Measurements from ENCODE around the gene FOXI2.

The FOXI2 gene

GRCh38 chr10:127776816-127777215 lies 39.8 kb downstream of the FOXI2 start:
- Mint-ChIP-seq H3K4me3 (no peak overlapping the region), H3K4me1 (ENCODE audit: low read depth) (no peaks in the 10 kb centered on the region), H3K27me3 (no peaks in the 10 kb centered on the region), H3K27ac (no peak overlapping the region), H3K9me3 (no peaks in the 10 kb centered on the region), H3K36me3 (ENCODE audit: low read depth) (no peaks in the 10 kb centered on the region)

DNA sequence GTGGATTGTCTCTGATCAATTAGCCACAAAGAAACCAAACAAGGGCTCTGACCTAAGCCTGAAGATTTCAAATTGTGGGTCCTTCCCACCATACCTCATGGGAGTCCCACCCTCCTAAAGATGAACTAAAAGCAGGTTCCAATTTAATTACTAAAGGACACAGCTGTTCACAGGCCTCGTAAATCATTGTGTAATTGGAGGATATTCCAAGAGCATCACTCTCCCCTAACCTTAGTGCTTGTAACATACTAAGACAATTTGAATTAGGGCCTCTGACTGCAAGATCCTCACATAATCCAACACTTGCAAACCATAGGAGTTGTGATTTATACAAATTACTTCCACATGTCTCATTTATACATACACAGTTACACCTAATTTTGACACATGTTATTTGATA lies 44.4 kb downstream of the FOXI2 start:
- H3K36me3 Mint-ChIP-seq (ENCODE audit: low read depth), result no peaks in the 10 kb centered on the region
- H3K27me3 Mint-ChIP-seq, result peaks cover 11% of the 10 kb centered on the region
- no peak overlapping the region for H3K27ac Mint-ChIP-seq
- no peaks in the 10 kb centered on the region for H3K4me1 Mint-ChIP-seq (ENCODE audit: low read depth)
- no peaks in the 10 kb centered on the region for H3K9me3 Mint-ChIP-seq
- H3K4me3 Mint-ChIP-seq, result no peak overlapping the region

DNA sequence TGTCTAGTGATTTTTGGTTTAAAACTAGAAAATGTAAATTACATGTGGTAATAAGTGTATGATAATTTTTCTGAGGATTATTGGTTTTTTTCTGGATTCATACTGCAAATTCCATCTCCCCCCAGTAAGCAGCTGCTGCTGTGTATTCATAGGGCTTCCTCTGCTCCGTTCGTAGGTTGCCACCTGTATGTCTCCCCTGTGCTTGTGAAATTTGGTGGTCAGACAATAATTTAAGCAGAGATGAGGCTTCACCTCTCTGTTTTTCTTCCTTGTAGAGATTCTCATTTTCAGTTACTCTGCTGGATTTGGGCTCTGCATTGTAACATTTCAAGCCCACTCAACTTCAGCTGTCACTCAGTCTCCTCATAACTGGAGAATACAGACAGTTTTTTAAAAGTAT lies 50.9 kb downstream of the FOXI2 start:
- Mint-ChIP-seq H3K36me3 (ENCODE audit: low read depth) (no peaks in the 10 kb centered on the region), H3K27ac (no peak overlapping the region), H3K4me3 (no peak overlapping the region), H3K4me1 (ENCODE audit: low read depth) (no peaks in the 10 kb centered on the region), H3K27me3 (peaks cover 30% of the 10 kb centered on the region), H3K9me3 (no peaks in the 10 kb centered on the region)

DNA sequence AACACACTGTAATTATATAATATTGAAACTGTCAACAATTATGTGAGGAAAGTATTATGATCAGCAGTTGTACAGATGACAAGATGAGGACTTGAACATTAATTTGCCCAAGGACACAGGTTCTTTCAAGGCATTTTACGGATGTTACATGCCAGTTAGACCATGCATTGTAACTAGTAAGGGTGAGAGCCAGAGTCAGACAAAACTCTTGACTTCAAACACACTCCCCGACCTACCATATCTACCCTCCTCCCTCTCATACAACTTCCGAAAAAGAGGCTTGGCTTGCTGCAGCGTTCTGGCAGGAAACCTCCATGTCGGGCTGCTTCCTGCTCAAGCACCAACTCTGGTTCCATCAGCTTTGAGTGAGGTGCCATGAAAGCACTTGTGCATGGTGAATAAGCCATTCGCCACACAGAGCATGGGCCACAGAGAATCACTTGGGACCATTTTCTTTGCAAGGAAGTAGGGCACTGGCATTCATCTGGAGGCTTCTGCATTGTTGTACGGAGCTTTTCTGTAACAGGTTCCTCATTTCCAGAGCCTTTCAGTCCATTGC lies 53.2 kb downstream of the FOXI2 start:
- Mint-ChIP-seq H3K27me3 (peaks cover 33% of the 10 kb centered on the region), H3K4me1 (ENCODE audit: low read depth) (no peaks in the 10 kb centered on the region), H3K27ac (no peak overlapping the region), H3K9me3 (no peaks in the 10 kb centered on the region), H3K4me3 (no peak overlapping the region), H3K36me3 (ENCODE audit: low read depth) (no peaks in the 10 kb centered on the region)
